ENCODE results near the gene NFKB2.

Gene NFKB2

DNA sequence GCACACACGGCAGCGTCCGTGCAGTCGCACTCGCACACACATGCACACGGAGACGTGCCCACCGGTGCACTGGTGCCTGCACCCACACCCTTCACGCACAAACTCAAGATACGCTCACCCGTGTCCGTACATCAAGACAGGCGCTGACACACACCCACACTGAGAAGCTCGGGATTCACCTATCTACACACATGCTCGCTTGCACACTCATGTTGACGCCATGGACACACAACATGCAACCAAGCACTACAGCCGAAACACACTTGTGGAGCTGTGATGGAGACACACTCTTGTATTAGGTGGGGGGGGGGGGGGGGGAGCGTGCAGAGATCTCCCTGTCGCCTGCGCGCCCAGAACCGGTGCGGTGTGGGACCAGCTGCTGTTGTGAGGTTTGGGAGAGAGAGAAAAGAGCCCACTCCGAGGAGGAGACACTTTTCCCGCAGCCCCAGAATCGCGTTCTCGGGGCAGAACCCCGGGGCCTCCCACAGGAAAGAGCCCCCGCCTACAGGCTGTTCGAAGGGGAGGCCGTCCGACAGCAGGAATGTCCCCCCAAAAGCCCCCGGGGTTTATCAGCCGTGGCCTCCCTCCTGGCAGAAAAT lies 605 bp upstream of the NFKB2 start:
- peak; percentile 57 for DNase-seq (ENCODE audit: low spot score)

DNA sequence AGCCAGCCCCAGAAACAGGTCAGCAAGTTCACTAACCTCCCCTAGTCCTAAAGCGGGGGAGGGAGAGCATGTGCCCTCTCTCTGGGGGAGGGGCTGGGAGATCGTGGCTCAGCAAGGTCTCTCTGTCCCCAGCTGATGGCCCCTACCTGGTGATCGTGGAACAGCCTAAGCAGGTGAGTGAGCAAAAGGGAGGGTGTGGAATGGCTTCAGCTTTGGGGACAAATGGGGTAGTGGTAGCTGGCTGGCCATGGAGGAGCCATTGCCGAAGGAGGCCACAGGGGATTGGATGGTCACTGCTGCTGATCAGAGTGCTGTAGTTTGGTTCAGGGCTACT lies 779 bp downstream of the NFKB2 start:
- DNase-seq (ENCODE audit: low spot score): no peak

GRCh38 chr10:102396730-102397151 lies 1.2 kb downstream of the NFKB2 start:
- no peak for DNase-seq (ENCODE audit: low spot score)

DNA sequence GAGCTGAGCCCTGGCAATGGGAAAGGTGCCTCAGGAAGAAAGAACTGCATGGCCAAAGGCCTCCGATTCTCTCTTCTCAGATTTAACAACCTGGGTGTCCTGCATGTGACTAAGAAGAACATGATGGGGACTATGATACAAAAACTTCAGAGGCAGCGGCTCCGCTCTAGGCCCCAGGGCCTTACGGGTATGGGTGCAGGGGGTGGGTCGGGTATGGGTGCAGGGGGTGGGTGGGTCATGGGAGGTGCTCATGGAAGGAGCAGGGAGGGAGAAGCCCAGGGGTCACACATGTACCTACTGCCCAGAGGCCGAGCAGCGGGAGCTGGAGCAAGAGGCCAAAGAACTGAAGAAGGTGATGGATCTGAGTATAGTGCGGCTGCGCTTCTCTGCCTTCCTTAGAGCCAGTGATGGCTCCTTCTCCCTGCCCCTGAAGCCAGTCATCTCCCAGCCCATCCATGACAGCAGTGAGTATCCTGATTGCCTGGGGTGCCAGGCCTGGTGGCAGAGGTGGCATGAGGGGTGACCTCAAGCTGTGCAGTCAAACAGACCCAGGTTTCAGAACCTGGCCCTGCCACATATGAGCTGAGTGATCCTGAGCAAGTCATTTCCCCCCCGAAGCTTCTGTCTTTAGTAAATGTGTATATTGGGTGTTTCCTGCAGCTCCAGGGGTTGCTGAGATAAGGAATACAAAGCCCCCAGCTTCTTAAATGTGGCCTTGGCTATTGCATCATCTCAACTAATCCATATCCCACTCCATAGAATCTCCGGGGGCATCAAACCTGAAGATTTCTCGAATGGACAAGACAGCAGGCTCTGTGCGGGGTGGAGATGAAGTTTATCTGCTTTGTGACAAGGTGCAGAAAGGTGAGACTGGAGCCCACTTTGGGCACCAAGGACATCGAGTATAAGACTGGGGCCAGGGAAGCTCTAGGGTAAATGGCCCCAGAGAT lies 2.0 kb downstream of the NFKB2 start:
- no peak for DNase-seq (ENCODE audit: low spot score)

DNA sequence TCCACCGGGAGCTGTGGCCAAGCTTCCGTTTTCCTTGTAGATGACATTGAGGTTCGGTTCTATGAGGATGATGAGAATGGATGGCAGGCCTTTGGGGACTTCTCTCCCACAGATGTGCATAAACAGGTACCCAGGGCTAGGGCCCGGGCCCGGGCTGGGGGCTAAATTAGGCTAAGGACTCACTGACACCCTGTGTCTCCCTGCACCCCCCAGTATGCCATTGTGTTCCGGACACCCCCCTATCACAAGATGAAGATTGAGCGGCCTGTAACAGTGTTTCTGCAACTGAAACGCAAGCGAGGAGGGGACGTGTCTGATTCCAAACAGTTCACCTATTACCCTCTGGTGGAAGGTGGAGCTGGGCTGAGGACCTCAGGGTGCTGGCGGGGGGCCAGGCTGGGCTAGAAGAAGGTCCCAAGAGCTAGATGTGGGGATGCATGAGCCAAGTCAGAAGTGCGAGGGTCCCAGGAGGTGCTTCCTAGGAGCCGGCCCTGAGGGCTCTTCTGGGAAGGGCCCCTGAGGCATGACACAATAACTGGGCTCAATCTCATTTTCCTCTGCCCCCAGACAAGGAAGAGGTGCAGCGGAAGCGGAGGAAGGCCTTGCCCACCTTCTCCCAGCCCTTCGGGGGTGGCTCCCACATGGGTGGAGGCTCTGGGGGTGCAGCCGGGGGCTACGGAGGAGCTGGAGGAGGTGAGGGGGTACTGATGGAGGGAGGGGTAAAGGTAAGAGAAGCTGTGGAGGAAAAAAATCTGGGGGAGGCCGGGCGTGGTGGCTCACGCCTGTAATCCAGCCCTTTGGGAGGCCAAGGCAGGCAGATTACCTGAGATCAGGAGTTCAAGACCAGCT lies 2.9 kb downstream of the NFKB2 start:
- no peak for DNase-seq (ENCODE audit: low spot score)

GRCh38 chr10:102399217-102400021 lies 3.9 kb downstream of the NFKB2 start:
- DNase-seq (ENCODE audit: low spot score): peak; percentile 92

DNA sequence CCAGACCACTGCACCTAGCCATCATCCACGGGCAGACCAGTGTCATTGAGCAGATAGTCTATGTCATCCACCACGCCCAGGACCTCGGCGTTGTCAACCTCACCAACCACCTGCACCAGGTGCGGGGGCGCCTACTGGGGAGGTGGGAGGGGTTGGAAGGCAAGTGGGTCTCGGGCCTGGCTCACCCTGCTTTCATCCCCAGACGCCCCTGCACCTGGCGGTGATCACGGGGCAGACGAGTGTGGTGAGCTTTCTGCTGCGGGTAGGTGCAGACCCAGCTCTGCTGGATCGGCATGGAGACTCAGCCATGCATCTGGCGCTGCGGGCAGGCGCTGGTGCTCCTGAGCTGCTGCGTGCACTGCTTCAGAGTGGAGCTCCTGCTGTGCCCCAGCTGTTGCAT lies 4.6 kb downstream of the NFKB2 start:
- no peak for DNase-seq (ENCODE audit: low spot score)

GRCh38 chr10:102400598-102401341 lies 5.3 kb downstream of the NFKB2 start:
- no peak for DNase-seq (ENCODE audit: low spot score)

DNA sequence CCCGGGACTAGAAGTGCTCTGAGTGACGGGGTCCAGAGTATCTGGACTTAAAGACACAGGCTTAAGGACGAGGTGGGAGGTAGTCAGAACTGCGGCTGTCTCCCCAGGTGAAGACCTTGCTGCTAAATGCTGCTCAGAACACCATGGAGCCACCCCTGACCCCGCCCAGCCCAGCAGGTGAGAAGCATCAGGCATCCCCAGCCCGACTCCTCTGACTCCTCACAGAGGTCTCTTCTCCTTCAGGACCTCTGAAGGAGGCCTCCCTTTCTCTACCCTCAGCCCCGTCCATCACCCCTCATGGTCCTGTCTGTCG lies 5.8 kb downstream of the NFKB2 start:
- DNase-seq (ENCODE audit: low spot score): no peak

- DNase-seq (ENCODE audit: low spot score): no peak
Observed at GRCh38 chr10:102401735-102402511, 6.4 kb downstream of the NFKB2 start.

DNA sequence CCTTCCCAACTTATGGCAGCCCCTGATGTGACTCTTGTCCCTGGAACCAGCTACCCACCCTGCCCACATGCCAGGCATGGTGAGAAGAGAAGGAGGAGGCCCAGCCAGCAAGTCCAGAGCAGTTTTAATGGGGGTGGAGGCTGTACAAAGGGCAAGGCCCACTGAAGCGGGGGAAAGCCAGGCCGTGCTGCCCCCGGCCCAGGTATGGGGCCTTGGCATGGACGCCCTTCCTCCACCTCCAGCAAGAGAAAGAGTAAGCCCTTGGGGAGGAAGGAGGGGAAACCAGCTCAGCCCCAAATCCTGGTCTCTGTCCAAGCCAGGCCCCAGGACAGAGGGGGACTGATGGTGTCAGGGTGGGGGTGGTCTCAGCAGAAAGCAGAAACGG lies 7.0 kb downstream of the NFKB2 start:
- no peak for DNase-seq (ENCODE audit: low spot score)

GRCh38 chr10:102403115-102403514 lies 7.6 kb downstream of the NFKB2 start:
- no peak for DNase-seq (ENCODE audit: low spot score)

- DNase-seq (ENCODE audit: low spot score): no peak
Observed at GRCh38 chr10:102404361-102405107, 9.0 kb downstream of the NFKB2 start.

- no peak for DNase-seq (ENCODE audit: low spot score)
Observed at GRCh38 chr10:102405108-102405571, 9.6 kb downstream of the NFKB2 start.

- DNase-seq (ENCODE audit: low spot score): no peak
Observed at GRCh38 chr10:102405632-102406031, 10.1 kb downstream of the NFKB2 start.

GRCh38 chr10:102406815-102407214 lies 11.3 kb downstream of the NFKB2 start:
- no peak for DNase-seq (ENCODE audit: low spot score)

DNA sequence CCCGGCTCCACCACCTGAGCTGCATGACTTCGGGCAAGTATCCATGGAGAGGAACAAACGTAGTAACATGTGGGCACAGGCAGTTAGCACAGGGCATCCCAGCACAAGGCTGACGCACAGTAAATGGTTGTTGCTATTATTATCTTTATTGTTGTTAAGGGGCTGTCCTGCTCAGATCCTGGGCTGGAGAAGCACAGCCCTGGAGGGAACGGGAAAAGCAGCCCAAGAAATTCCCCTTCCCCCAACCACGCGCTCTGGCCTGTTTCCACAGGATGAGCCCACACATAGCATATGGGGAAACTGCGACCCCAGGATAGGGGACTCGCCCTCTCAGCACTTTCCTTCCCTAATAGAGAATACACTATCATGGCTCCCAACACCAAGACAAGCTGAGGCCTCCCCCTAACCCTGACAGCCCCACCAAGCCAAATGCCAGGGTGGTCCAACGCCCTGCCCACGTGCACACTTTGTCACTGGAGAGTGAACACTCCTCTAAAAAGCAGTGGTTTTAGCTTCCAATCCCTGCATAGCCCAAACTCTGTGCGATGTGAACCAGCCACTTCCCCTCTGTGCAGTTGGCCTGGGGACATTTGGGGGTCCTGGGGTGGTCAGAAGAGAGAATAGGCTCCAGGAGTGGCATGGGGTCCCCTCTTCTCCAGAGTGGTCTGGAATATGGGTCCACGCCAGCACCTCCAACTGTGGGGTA lies 12.1 kb downstream of the NFKB2 start:
- DNase-seq (ENCODE audit: low spot score): no peak

- no peak for DNase-seq (ENCODE audit: low spot score)
Observed at GRCh38 chr10:102408131-102408727, 12.7 kb downstream of the NFKB2 start.
